GM21526 (cell line): ENCODE measurements around the gene NOL3.
"Not testable (repeated sequence)": the region's sequence is repeated elsewhere in the genome, so short reads cannot be mapped to it uniquely, and the experiment has no call there.

Experiments
- ATAC-seq: cut with Tn5 transposase; IDR thresholded peaks from one replicate; pipeline ENCODE4 v1.9.1; 2021; ENCODE audit warnings: moderate library complexity; ENCODE audit not compliant: unreplicated experiment, low FRiP score

Gene NOL3

DNA sequence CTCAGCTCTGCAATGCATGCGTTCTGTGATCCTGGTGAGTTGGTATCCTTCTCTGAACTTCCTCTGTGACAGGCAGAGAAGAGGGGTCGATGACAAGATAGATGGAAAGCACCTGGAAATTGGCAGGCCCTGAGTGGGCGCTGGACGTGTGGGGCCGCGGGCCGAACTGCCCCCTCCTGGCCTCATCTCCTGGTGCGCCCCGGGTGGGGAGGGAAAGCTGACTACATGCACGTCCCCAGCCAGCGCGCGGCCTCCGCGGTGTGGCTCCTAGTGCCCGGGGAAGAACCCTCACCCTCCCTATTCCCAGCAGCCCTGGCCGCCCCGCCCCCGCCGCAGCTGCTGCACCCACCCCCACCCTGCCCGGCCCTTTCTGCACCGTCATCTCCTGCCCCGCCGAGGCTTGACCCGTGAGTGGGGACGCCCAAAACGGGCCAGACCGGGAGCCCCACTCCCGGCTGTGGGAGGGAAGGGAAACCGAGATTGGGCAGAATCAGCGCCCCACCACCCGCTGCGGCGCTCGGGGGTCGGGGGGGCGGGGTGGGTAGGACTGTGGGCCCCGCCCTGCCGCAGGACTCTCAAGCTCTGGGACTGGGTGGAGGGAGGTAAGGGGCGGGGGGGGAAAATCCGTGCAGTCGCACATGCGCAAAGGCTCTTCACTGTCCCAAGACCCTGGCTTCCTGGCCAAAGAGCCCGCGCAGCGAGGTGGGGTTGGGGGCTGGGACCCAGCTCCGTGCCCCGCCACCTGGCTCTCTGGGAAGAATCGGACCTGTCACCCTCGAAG is at the start of gene NOL3:
NOL3 (plus strand) TSS at position 371 of the 781 bp plus-strand sequence.
- ATAC-seq, result no peak

DNA sequence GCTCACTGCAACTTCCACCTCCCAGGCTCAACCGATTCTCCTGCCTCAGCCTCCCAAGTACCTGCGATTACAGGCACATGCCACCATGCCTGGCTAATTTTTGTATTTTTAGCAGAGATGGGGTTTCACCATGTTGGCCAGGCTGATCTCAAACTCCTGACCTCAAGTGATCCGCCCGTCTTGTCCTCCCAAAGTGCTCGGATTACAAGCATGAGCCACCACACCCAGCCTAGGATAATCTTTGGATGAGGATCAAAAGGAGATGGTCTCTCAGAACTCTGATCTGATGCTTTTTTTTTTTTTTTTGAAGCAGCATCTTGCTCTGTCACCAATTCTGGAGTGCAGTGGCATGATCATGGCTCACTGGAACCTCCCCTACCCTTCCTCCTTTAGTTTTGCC is 47.5 kb upstream of the NOL3 start:
- ATAC-seq, result not testable (repeated sequence)

DNA sequence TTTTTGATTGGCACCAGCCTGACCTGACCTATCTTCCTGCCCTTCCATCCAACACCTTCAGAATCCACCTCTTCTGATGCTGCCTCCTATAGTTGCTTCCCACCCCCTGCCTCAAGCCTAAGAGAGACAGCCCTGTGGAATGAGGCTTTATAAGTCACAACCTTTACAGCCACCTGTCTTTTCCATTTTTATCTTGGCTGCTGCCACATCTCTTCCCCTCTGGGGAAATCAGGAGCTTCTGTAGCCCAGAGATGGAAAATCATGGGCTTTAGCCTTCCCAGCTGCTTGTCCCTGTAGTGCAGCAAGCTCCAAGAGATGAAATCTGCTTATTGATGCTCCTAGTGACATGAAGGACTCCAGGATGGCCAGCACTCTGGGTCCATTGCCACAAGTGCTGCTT is 41.9 kb upstream of the NOL3 start:
- ATAC-seq, result no peak

DNA sequence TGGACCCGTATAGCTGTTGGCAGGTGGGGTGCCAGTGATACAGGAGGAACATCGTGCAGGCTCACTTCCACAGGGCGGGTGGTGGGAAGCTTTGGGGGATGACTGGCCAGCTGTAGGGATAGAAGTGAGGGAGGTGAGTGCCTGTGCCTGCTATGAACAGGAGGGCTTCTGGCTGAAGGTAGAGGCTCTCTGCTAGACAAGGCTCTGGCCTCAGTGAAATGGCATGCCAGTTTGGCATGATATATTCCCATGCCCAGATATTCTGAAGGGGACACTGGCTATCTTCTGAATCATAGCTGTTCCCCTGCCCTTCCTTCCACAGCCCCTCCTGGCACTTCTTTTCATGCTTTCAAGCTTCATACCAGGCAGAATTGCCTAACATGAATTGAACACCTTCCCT is 41.5 kb upstream of the NOL3 start:
- ATAC-seq, result no peak

DNA sequence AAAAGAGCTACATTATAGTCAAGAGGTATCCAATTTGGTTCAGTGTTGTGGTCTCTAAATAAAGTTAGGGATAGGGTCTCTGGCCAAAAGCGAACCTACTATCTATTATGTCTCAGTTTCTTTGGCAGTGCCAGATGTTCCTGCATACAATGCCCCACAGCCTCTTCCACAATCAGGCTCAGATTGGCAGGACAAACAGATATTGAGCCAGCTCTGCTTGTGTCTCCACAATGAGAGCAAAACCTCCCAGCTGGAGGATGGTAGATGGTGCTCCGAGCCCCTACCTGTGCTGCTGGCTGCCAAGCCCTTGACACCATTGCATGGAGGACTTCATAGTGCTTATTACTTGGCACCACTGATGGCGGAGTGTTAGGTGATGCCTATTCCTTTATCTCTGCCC is 40.9 kb upstream of the NOL3 start:
- ATAC-seq, result no peak

DNA sequence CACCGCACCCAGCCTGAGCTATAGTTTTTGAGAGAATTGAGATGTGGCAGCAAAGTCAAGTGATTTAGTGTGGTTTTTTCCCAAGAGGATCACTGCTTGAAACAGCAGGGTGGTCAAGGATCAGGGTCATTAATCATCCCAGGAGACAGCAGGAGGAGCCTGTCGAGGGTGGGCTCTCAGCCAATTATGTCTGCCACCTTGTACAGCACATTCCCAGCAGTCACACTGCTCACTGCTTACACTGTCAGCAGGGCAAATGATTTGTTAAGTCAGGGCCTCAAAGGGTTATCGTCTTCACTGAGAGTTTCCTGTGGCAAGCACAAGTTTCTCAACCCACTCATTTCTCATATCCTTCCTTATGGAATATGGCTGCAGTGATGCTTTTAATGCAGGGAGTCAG is 32.7 kb upstream of the NOL3 start:
- ATAC-seq, result no peak

DNA sequence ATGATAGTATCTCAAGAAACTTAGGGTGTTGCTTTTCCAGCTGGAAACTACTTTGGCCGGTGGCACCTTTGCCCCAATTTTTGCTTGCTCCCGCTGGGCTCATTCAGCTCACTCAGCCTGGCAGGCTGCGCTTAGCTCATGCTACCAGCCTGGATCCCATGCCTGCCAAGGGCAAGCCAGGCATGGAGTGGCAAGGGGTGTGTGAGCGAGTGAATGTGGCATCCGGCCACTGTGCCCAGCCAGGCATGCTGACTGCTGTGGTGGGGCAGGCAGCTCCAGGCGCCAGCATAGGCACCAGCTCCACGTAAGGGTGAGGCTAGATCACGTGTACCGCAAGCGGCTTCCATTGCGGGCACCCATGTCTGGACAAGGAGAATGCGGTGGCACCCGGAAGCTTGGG is 28.9 kb upstream of the NOL3 start:
- no peak for ATAC-seq

DNA sequence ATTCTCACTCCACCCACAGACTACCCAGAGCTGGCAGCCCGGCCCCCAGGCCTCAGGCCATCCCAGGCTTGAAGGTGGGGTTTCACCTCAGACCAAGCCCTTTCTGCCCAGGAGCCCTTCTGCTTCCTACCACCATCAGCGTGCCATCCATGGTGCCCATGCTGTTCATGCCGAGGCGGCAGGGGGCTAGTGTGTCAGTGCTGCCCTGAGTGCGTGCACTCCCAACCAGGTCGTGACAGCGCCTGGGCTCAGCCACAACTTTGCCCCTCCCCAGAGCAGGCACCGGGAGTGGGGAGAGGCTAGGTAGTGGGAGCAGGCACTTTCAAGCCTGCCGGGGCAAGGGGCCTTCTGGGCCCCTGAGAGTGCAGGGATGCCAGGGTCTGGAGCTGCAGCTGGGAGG is 28.0 kb upstream of the NOL3 start:
- ATAC-seq, result no peak

DNA sequence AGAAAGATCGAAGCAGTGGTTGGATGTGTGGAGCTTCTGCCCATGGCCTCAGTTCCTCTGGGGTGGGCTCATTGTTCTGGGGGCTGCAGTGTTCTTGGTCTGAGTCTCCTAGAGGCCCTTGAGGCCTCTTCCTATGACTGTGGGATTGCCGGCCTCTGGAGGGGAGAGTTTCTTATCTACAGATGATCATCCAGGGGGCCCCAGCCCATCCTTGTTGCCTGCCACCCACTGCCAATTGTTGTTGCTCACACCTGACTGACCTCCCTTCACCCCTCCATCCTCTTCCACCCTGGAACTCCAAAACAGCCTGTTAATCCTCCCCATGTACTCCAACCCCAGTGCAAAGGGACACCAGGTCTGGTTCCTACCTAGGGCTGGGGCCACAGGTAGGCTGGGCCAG is 25.4 kb upstream of the NOL3 start:
- ATAC-seq, result no peak

DNA sequence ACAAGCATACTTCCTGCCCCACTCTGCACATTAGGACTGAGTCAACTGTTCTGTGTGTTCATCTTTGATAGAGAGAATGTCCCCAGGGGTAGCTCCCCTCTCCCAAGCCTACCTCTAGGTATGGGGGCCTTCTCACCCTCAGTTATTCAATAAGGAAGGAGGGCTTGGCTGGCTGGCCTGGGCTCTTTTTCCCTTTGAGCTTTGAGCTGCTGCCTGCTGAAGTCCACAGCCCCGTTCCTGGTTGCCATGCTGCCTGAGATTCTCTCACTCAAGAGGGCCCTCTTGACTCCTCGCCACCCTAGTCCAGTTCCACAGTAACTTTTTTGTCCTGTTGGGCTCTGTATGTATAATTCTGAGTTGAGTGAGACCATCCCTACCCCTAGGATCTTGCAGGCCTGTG is 24.6 kb upstream of the NOL3 start:
- ATAC-seq, result no peak

DNA sequence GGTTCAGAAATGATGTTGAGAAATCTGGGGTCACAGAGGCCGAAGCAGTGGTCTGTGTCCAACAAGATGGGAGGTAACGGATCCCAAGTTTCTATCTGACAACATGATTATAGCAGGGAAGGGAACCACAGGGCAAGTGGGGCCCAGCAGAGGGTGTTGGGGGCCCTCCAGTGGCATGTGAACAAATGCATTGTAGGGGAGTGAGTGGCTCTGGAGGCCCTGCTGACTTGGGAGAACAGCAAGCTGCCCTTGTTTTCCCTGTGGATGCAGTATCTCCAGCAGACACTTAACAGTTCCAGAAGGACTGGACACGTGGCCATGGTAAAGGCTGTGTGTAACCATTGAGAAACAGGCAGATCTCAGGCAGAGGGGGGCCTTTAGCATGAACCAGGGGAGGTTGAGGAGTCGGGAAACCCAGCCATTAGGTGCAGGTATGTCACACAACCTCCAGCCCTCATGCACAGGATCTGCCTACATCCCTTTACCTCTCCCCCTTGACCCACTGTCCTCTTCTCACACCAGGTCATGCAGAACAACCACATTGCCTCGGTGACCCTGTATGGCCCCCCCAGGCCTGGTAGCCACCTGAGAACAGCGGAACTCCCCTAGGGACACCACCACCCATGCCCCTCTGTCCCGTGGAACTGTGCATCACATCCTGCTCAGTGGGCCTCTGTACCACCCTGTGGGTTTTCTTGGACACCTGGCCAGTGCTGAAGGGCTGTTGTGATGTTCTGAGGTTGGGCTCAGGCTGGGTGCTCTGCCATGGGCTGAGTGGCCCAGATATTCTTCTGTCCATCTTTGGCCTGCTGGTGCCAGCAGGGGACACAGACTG is 23.6 kb upstream of the NOL3 start:
- no peak for ATAC-seq

DNA sequence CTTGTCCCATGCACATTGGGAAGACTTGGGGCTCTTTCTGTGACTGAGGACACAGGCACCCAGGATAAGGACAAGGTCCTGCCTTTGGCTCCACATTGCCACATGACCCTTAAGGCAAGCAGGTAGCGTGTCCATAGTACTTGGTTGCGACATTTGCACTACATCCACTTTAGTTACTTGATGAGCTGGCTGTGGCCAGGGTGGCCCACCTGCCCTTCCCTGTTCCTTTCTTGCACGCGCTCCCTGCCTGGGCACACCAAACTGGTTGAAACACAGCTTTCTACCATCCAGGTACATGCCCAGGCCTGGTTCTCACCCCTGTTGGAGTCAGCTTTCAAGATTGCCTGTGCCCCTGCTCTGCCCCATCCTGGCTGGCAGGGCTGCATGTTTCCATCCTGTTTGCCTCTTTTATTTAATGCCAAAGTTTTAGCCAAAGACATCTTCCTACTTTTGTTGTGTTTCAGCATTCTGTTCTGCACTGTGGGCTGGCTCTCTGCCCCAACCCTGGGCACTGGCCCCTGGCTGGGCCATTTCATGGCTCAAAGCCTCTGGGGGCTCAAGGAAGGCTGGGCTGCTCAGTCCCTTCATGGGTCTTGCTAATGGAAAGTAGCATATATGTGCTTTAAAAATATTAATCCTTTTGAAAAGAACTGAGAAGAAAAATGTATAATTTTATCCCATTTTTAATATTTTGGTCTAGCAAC is 22.7 kb upstream of the NOL3 start:
- no peak for ATAC-seq

DNA sequence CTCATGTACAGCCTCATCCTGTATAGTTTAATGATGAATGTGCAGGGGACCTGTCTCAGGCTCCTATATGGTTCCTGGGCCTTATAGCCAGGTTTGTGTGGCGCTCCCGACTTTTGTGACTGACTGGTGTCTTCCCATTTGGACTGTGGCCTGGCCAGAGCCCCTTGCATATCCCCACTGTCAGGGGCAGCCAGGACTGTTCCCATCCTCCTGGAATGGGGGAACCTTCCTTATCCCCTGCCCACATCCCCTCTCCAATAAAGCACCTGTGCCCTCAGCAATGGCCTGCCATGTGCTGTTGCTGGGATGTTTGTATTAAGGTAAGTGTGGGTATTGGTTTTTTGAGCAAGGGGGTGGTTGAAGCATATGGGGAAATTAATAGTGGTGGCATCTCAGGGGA is 22.1 kb upstream of the NOL3 start:
- no peak for ATAC-seq

DNA sequence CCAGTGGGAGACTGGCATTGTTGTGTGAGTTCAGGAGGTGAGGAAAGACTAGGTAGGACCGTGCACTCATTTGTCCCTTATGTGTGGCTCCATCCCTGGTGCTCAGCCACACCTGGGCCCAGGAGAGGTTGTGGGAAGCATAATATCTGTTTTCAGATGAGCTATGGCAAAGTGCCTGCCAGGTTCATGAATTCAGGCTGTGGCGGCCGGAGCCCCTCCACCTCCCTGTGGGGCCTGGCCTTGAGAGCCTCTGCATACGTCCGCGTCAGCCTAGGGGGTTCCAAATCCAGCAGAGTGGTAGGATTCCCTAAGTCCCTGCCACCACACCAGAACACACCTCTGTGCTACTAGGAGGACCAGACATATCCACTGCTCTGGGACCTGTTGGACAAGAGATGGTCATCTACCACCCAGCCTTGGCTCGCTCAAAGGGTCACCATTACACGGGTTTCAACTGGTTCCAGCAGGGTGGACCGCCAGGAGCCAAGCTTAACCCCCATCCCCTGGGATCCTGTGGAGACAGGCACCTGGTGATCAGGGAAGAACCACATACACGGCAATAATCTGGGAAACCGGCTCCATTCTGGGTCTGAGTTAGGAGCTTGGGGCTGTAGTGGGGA is 21.6 kb upstream of the NOL3 start:
- no peak for ATAC-seq

DNA sequence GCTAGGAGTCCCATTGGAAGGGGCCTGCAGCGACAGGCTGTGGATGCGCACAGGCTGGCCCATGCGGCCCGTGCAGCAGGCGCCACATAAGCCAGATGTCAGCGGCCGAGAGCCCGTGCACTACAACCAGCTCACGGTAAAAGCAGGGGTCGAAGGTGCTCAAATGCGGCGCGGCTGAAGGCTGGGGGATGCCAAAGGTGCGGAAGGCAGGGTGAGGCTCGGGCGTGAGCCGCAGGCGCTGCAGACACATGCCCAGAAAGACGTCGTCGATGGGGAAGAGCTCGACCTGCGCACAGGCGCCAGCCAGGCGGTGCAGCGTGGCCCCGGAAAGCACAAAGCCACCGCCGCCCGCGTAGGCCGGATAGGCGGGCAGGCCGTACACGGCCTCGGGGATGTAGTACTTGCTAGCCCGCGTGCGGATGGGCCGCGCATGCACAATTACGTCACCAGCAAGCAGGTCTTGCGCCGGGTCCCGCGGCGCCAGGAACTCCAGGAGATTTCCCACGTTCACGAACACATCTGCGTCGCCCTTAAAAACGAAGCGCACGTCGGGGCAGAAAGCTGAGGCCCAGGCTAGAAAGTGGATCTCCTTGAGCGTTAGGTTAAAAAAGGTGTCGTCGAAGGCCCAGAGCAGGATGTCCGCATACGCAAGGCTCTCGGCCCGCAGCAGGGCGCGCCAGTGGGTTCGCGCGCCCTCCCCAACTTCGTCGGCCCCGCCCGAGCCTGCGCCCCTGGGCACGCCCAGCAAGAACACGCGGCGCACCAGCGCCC is 20.9 kb upstream of the NOL3 start:
- no peak for ATAC-seq

DNA sequence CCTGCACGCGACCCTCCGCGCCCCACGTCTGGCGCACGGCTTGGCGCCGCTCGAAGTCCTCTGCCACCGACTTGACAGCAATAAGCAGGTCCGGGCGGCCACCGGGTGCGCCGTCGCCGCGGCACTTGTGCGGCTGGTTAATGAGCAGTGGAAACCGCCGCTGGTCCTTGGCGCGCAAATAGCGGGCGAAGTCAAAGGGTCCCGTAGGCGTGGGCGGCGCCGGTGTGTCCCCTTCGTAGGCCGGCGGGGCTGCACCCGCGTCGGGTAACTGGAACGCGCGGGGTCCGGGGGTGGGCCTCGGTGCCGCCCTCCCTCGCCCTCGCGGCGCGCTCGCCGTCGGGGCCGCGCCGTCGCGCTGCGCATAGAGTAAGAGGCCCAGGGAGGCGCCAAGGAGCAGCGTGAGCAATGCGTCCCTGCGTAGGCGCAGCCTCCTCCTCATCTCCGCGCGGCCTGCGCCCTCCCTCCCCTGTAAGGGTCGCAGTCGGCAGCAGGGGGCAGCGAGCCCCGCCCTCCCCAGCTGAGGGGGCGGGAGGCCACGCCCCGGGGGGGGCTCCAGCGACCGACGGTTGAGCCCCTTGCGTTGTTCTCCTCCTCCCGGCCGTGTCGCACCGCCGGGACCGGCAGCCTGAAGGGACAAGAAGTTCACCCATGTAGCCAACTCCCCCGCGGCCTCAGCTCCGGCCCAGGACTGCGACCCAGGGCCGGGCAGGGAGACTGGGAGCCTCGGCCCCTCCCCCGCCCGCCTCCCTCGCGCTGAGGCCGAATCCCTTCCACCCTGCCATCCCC is 20.1 kb upstream of the NOL3 start:
- ATAC-seq, result no peak

DNA sequence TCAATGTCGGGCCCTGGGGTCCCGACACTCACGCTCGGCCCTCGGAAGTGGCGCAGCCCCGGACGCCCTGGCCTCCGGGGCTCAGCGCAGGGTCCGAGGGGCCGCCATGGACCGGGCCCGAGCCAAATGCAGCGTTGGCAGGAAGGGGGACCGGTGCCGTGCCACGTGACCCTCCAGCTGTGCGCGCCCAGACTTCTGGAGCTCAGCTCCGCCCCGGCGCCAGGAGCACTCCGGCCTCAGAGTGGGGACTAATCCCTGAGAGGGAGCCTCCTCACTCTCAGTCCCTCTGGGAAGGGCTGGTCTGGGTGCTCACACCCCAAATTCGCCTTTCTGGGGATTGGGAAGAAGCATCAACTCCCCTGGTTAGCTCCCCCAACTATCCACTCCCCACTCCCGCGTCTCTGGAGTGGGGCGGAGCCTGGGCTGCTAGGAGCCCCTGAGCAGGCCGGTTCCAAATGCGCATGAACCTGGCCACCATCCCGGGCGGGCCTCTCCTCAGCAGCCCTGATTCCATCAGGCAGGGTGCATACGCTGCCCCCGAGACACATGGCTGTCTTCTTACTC is 19.4 kb upstream of the NOL3 start, which contains the start of gene B3GNT9:
B3GNT9 (minus strand) TSS at position 166 of the 564 bp plus-strand sequence. CDS start 513 bp downstream, outside the sequence.
- peak; percentile 38 for ATAC-seq

DNA sequence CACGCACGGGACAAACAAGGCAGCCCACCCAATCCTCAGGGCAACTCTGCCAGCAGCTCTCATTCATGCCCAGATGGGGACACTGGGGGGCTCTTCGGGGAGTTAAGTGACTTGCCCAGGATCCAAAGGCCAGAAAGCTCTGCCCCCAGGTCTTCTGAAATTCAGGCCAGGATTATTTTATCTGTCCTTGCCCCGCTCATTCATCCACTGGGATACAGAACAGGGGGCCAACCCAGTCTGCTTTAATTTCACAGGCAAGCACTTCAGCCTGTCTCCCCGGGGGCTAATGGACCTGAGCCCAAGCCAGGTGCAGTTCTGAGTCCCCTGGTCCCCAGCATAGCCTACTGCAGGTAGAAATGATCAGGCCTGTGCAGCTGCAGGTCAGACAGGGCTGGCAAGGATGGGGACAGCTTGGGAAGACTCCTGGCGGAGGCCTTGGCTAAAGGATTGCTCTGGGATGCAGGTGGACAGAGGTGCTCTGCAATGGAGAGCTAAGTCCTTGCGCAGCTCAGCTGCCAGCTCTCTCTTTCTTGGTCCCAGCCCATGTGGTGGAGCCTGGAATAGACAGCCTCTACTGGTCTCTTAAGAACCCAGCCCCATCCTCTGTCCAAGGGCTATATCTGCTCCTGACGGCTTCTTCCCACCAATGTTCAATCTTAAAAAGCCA is 18.8 kb upstream of the NOL3 start:
- ATAC-seq, result no peak
